Thymus (tissue), 11 donors: ENCODE data around the gene PPP1R37. TPM values are rescaled to one million over a fixed set of nuclear protein-coding genes. Genes with fewer than 3 reads are reported as not detected.
A peak's percentile ranks its signal among the peaks of the same experiment; 100 is the strongest.
"Not testable (repeated sequence)": the region's sequence is repeated elsewhere in the genome, so short reads cannot be mapped to it uniquely, and the experiment has no call there.

Experiments
- DNase-seq, 9 donors: peaks; one replicate each; pipeline ENCODE4 v3.0.0-alpha.2; 2013; ENCODE audit warnings: low spot score in 9 of 9, low read depth in 6 of 9, missing footprints in 1 of 9
- H3K27ac ChIP-seq, 2 donors: one replicate each; pipeline ENCODE4 v1.5.1; 2013; ENCODE audit warnings: control low read depth in 1 of 2, low read depth in 1 of 2, low read length in 1 of 2, mild to moderate bottlenecking in 1 of 2, moderate library complexity in 1 of 2
- H3K27me3 ChIP-seq, 2 donors: one replicate each; pipeline ENCODE4 v1.5.1; 2013; ENCODE audit warnings: low read length in 1 of 2; ENCODE audit not compliant: control insufficient read depth in 2 of 2, insufficient read depth in 1 of 2
- H3K36me3 ChIP-seq, 2 donors: one replicate each; pipeline ENCODE4 v1.5.1; 2013; ENCODE audit warnings: low read length in 1 of 2, mild to moderate bottlenecking in 1 of 2, moderate library complexity in 1 of 2; ENCODE audit not compliant: control insufficient read depth in 2 of 2, insufficient read depth in 2 of 2
- H3K4me1 ChIP-seq, 2 donors: one replicate each; pipeline ENCODE4 v1.5.1; 2013; ENCODE audit warnings: low read length in 2 of 2; ENCODE audit not compliant: control insufficient read depth in 2 of 2, insufficient read depth in 2 of 2
- H3K4me3 ChIP-seq, 2 donors: one replicate each; pipeline ENCODE4 v1.5.1; 2013; ENCODE audit warnings: low read length in 2 of 2, control low read depth in 1 of 2, mild to moderate bottlenecking in 1 of 2
- H3K9me3 ChIP-seq, 2 donors: one replicate each; pipeline ENCODE4 v1.5.1; 2013; ENCODE audit warnings: low read length in 1 of 2, mild to moderate bottlenecking in 1 of 2; ENCODE audit not compliant: control insufficient read depth in 2 of 2, insufficient read depth in 1 of 2
- WGBS: extraction: QIAGEN DNeasy Blood & Tissue Kit; methylation state at CpG from one replicate; pipeline ENCODE4 v1.1.7; 2013; 5-methylcytosine and 5-hydroxymethylcytosine counted together
- polyA plus RNA-seq: library from polyadenylated mRNA; stranded (reverse); fragments of 200-250 nt; gene quantifications from one replicate; pipeline ENCODE4 v1.2.3, GENCODE V29; 2013
- total RNA-seq: library from RNA; stranded (reverse); fragments of 120-200 nt; gene quantifications from one replicate; pipeline ENCODE4 v1.2.4, GENCODE V29; 2013
- donor health status: healthy.

The PPP1R37 gene
- total and polyA plus RNA-seq, 2 donors: 16.5 to 39.3 TPM

GRCh38 chr19:45114116-45114515 is 21.1 kb downstream of the PPP1R37 start:
- WGBS: 61% methylated on average over 4 of the region's 4 CpGs
- H3K9me3 ChIP-seq: no peaks in the 10 kb centered on the region
- no peak overlapping the region for H3K27ac ChIP-seq
- DNase-seq: no peak
- no peaks in the 10 kb centered on the region for H3K27me3 ChIP-seq
- H3K36me3 ChIP-seq: peaks cover 0 to 3% of the 10 kb centered on the region in 2 donors
- no peak overlapping the region for H3K4me3 ChIP-seq
- peaks cover 26 to 70% of the 10 kb centered on the region in 2 donors for H3K4me1 ChIP-seq

DNA sequence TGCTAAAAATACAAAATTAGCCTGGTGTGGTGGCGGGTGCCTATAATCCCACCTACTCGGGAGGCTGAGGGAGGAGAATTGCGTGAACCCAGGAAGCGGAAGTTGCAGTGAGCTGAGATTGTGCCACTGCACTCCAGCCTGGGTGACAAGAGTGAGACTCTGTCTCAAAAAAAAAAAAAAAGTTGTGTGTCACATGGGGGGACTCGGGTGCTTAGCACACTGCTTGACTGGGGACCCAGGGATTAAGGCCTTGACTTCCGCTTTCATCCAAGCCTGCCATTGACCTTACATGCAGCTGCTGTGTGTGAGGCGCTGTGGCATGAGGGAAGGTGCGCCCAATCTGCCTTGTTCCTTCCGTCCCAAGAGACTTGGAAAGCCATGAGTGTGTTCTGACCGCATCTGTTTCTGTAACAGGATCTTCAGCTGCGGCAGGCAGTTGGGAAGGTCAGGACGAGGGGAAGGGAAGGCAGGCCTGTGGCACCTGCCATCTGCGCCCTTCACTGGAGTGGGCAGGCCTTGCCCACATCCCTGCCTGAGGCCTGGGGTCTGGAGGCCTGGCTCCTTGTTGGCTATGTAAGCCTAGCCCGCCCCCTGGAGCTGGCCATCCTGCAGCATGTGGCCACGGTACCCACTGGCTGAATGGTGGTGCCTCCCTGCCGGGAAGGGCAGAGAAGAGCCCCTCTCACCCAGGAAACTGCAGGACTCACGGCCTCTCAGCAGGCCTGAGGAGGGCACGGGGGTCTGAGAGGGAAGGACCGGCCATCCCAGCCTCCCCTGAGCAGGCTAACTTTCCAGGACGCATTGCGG is 23.0 kb downstream of the PPP1R37 start:
- H3K27ac ChIP-seq: no peak overlapping the region
- H3K4me1 ChIP-seq: peaks cover 32 to 82% of the 10 kb centered on the region in 2 donors
- no peaks in the 10 kb centered on the region for H3K27me3 ChIP-seq
- 82% methylated on average over 21 of the region's 21 CpGs for WGBS
- H3K9me3 ChIP-seq: no peaks in the 10 kb centered on the region
- no peak for DNase-seq
- H3K36me3 ChIP-seq: no peaks in the 10 kb centered on the region
- no peak overlapping the region for H3K4me3 ChIP-seq

DNA sequence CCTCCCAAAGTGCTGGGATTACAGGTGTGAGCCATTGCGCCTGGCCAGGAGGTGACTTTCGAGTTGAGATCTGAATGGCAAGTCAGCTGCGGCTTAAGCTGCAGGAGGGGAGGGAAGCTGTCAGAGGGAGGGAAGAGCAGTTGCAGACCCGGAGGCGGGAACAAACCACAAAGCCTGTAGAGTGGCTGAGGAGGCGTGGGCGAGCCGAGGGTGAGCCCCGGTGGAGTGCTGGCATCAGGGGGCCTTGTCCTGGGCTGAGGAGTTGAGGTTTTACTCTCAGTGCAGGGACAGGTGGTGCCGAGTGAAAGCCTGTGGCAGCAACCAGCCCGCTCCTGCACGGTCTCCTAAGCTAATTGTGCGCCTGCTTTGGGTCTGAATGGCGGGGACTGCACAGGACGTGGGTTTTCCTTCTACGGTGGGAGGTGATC is 24.2 kb downstream of the PPP1R37 start:
- H3K36me3 ChIP-seq: no peaks in the 10 kb centered on the region
- H3K27ac ChIP-seq: peak overlapping the region; percentile 53 to 76
- no peaks in the 10 kb centered on the region for H3K27me3 ChIP-seq
- peaks cover 41 to 94% of the 10 kb centered on the region in 2 donors for H3K4me1 ChIP-seq
- DNase-seq: peak in 4 of 9 donors; percentile 61 to 84 (median 70)
- no peaks in the 10 kb centered on the region for H3K9me3 ChIP-seq
- H3K4me3 ChIP-seq: peak overlapping the region in 1 of 2 donors; percentile 9
- 5% methylated on average over 16 of the region's 16 CpGs for whole genome bisulfite sequencing

DNA sequence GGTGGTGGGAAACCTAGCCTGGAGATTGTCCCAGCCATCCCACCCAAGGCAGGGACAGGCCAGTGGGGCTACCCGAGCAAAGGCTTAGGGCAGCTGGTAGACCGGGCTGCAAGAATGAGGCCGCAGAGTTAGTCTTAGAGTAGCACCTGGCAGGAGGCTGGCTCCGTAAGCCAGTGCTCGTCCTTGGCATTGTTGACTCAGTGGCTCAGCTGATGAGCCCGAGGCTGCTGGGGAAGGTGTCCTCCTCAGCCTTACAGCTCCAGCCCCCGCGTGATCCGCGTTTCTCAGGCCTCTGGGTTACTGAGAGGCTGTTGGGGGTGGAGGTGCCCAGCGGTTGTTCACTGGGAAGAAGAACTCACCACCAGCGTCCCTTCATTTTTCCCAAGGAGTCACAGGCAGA is 24.7 kb downstream of the PPP1R37 start:
- DNase-seq: no peak
- WGBS: 60% methylated on average over 12 of the region's 12 CpGs
- H3K27me3 ChIP-seq: no peaks in the 10 kb centered on the region
- no peaks in the 10 kb centered on the region for H3K36me3 ChIP-seq
- H3K27ac ChIP-seq: peak overlapping the region; percentile 53 to 76
- peaks cover 41 to 95% of the 10 kb centered on the region in 2 donors for H3K4me1 ChIP-seq
- no peaks in the 10 kb centered on the region for H3K9me3 ChIP-seq
- H3K4me3 ChIP-seq: no peak overlapping the region

GRCh38 chr19:45118106-45118505 is 25.1 kb downstream of the PPP1R37 start:
- Histone ChIP-seq H3K4me1 (peaks cover 41 to 93% of the 10 kb centered on the region in 2 donors), H3K27ac (peak overlapping the region; percentile 56 to 76)
- 71% methylated on average over 5 of the region's 5 CpGs for WGBS

DNA sequence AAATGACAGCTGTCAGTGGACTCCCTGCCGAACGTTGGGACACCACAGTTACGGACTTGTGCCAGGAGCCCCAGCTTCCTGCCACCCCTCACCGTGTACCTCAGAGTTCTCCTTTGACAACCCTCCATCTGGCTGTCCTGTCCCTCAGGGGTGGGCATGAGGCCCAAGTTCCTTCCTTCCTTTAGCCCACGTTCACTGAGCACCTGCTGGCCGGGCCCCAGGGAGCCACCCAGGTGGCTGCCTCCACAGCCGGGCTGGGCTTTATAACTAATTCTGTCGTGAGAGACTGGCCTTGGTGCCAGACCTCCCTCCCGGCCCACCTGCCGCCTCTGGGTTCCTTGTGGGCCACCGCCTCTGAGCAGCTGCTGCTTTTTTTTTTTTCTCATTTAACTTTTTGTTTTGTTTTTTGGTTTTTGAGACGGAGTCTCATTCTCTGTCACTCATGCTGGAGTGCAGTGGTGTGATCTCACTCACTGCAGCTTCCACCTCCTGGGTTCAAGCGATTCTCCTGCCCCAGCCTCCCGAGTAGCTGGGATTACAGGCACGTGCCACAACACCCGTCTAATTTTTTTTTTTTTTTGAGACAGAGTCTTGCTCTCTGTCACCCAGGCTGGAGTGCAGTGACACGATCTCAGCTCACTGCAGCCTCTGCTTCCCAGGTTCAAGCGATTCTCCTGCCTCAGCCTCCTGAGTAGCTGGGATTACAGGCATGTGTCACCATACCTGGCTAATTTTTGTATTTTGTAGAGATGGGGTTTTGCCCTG is 25.8 kb downstream of the PPP1R37 start:
- H3K36me3 ChIP-seq, H3K9me3 ChIP-seq, H3K4me3 ChIP-seq, H3K27me3 ChIP-seq: not testable (repeated sequence)
- peak overlapping the region; percentile 56 to 76 for H3K27ac ChIP-seq
- WGBS: 10% methylated on average over 18 of the region's 18 CpGs
- DNase-seq: peak in 3 of 9 donors; percentile 16 to 61 (median 35)
- H3K4me1 ChIP-seq: peaks cover 41 to 91% of the 10 kb centered on the region in 2 donors

More at GRCh38 chr19:45118106-45118505, 25.1 kb downstream of the PPP1R37 start:
- DNase-seq: no peak
- Histone ChIP-seq H3K27me3 (no peaks in the 10 kb centered on the region), H3K36me3 (no peaks in the 10 kb centered on the region), H3K4me3 (no peak overlapping the region), H3K9me3 (no peaks in the 10 kb centered on the region)

DNA sequence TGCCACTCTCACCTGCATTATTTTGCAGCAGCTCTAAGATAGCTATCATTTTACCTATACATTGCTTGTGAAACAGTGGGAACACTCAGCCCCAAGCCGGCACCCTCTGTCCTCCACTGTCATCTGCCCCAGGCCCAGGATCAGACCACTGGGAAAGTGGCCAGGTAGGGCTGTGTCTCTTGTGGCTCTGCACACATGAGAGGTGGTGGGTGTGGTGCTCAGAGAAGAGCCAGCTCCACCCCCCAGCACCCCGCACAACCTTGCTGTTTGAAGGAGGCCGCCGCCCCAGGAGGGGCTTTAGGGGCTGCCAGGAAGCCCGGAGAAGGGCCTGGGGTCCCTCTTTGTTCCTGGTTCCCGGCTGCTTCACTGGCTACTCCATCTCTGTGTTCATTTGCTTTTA is 26.6 kb downstream of the PPP1R37 start:
- WGBS: 88% methylated on average over 6 of the region's 6 CpGs
- Histone ChIP-seq H3K36me3 (no peaks in the 10 kb centered on the region), H3K27ac (peak overlapping the region in 1 of 2 donors; percentile 32), H3K27me3 (no peaks in the 10 kb centered on the region), H3K4me3 (no peak overlapping the region), H3K4me1 (peaks cover 41 to 87% of the 10 kb centered on the region in 2 donors), H3K9me3 (no peaks in the 10 kb centered on the region)
- DNase-seq: no peak

DNA sequence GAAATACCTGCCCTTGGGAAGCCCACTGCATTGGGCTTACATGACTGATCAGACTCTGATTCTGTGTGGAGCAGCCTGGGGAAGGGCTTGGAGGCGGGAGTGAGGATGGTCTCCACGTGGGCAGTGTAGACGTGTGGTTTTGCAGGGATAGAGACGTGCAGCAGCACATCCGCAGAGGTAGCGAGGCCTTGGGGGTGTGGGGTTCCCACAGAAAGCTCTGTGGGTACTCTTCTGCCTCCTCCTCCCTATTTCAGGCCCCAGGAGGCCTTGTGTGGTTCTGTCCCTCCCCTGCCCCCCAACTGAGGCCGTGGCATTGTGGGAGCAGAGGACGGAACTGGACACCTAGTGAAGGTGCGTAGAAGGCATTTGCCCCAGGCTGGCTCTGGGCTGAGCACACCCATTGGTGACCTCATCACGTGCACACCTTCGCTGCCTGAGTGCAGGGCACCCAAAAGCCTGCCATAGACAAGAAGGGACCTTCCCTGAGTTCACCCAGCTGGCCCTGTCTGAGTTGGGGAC is 28.9 kb downstream of the PPP1R37 start:
- Histone ChIP-seq H3K27me3 (no peaks in the 10 kb centered on the region), H3K4me1 (peaks cover 35 to 74% of the 10 kb centered on the region in 2 donors), H3K36me3 (no peaks in the 10 kb centered on the region), H3K27ac (peak overlapping the region in 1 of 2 donors; percentile 66), H3K4me3 (no peak overlapping the region), H3K9me3 (peaks cover 0 to 3% of the 10 kb centered on the region in 2 donors)
- WGBS: 59% methylated on average over 11 of the region's 11 CpGs
- no peak for DNase-seq

DNA sequence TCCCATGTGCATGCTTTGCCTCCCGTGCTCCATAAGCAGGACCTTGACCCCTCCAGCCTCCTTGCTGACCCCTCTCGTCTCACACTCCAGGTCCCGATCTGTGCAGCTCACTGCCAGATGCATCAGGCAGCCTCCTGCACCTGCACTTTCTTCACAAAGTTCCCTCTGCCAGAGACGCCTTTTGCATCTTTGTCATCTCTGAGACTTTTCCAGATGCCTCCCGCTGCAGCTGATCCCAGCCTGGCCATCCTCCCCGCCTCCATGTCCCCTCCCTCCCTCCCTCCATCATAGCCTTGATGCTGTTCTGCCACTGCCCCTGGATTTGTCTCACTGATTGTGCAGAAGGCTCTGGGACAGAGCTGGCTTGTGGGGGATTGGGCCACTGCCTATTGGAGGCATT is 29.9 kb downstream of the PPP1R37 start:
- H3K4me1 ChIP-seq: peaks cover 28 to 64% of the 10 kb centered on the region in 2 donors
- 90% methylated on average over 6 of the region's 6 CpGs for WGBS
- peaks cover 0 to 3% of the 10 kb centered on the region in 2 donors for H3K9me3 ChIP-seq
- no peaks in the 10 kb centered on the region for H3K36me3 ChIP-seq
- no peak for DNase-seq
- no peaks in the 10 kb centered on the region for H3K27me3 ChIP-seq
- no peak overlapping the region for H3K27ac ChIP-seq
- H3K4me3 ChIP-seq: no peak overlapping the region
